Neuronal stem cell (in vitro differentiated cells): ENCODE results near the gene PLCH1.
"Not testable (repeated sequence)": the region's sequence is repeated elsewhere in the genome, so short reads cannot be mapped to it uniquely, and the experiment has no call there.

ENCODE experiments used
- DNase-seq: peaks from one replicate; pipeline ENCODE4 v3.0.0-alpha.2; 2013; ENCODE audit warnings: low spot score
- H2AFZ ChIP-seq: one replicate; pipeline ENCODE4 v1.6.1; 2013; ENCODE audit warnings: mild to moderate bottlenecking, low read length, inconsistent platforms
- H2AK5ac ChIP-seq: 2 replicates; pipeline ENCODE4 v1.6.1; 2013; ENCODE audit warnings: low read depth, mild to moderate bottlenecking, inconsistent platforms, low read length, moderate library complexity, mixed read lengths
- H2BK120ac ChIP-seq: 2 replicates; pipeline ENCODE4 v1.6.1; 2013; ENCODE audit warnings: low read depth, mild to moderate bottlenecking, inconsistent platforms, low read length, moderate library complexity, mixed read lengths
- H2BK12ac ChIP-seq: one replicate; pipeline ENCODE4 v1.6.1; 2013; ENCODE audit warnings: low read length, inconsistent platforms
- H2BK15ac ChIP-seq: 2 replicates; pipeline ENCODE4 v1.6.1; 2013; ENCODE audit warnings: mild to moderate bottlenecking, low read length, inconsistent platforms, mixed read lengths
- H2BK5ac ChIP-seq: one replicate; pipeline ENCODE4 v1.6.1; 2013; ENCODE audit warnings: inconsistent platforms, mild to moderate bottlenecking, low read length, moderate library complexity
- H3K14ac ChIP-seq: one replicate; pipeline ENCODE4 v1.6.1; 2013; ENCODE audit warnings: low read length, inconsistent platforms
- H3K18ac ChIP-seq: 2 replicates; pipeline ENCODE4 v1.6.1; 2013; ENCODE audit warnings: low read length, inconsistent platforms
- H3K23ac ChIP-seq: 2 replicates; pipeline ENCODE4 v1.6.1; 2013; ENCODE audit warnings: low read depth, mild to moderate bottlenecking, mixed read lengths, low read length, inconsistent platforms; ENCODE audit not compliant: poor library complexity
- H3K27ac ChIP-seq: replicated peaks from 3 replicates; pipeline ENCODE4 v1.5.1; 2013; ENCODE audit warnings: low read length, inconsistent platforms
- H3K27me3 ChIP-seq, 3 experiments: 2 replicates each; pipeline ENCODE4 v1.6.1; 2013; ENCODE audit warnings: low read length in 3 of 3, mild to moderate bottlenecking in 2 of 3, inconsistent platforms in 1 of 3, low read depth in 1 of 3, mixed read lengths in 1 of 3, moderate library complexity in 1 of 3; ENCODE audit not compliant: control insufficient read depth in 3 of 3, insufficient read depth in 3 of 3
- H3K36me3 ChIP-seq, 2 donors: replicated peaks in 1 of 2; 2 replicates each; pipeline ENCODE4 v1.6.1; 2013; ENCODE audit warnings: low read length in 2 of 2; ENCODE audit not compliant: control insufficient read depth in 2 of 2, insufficient read depth in 2 of 2
- H3K4ac ChIP-seq: 2 replicates; pipeline ENCODE4 v1.6.1; 2013; ENCODE audit warnings: inconsistent platforms, mild to moderate bottlenecking, low read length, moderate library complexity
- H3K4me1 ChIP-seq, 2 donors: 1 replicate in 1 of 2; 2 replicates in 1 of 2; pipeline ENCODE4 v1.6.1; 2013; ENCODE audit warnings: low read length in 2 of 2, low read depth in 1 of 2; ENCODE audit not compliant: control insufficient read depth in 2 of 2, insufficient read depth in 1 of 2
- H3K4me2 ChIP-seq: one replicate; pipeline ENCODE4 v1.6.1; 2013; ENCODE audit warnings: mild to moderate bottlenecking, low read length, inconsistent platforms; ENCODE audit not compliant: insufficient read depth, poor library complexity, severe bottlenecking
- H3K4me3 ChIP-seq, 2 donors: 2 replicates each; pipeline ENCODE4 v1.5.1; 2013; ENCODE audit warnings: low read length in 2 of 2, mild to moderate bottlenecking in 2 of 2, inconsistent platforms in 1 of 2, moderate library complexity in 1 of 2
- H3K79me1 ChIP-seq: one replicate; pipeline ENCODE4 v1.6.1; 2013; ENCODE audit warnings: low read depth, mild to moderate bottlenecking, inconsistent platforms, low read length, moderate library complexity
- H3K9ac ChIP-seq: one replicate; pipeline ENCODE4 v1.6.1; 2013; ENCODE audit warnings: mild to moderate bottlenecking, low read depth, low read length, inconsistent platforms; ENCODE audit not compliant: poor library complexity
- H3K9me3 ChIP-seq, 2 donors: replicated peaks in 1 of 2; 2 replicates each; pipeline versions ENCODE3 to v1.6.1; 2013; ENCODE audit warnings: low read length in 2 of 2, mild to moderate bottlenecking in 2 of 2, inconsistent platforms in 1 of 2, low read depth in 1 of 2, mixed read lengths in 1 of 2, moderate library complexity in 1 of 2; ENCODE audit not compliant: control insufficient read depth in 2 of 2, insufficient read depth in 1 of 2
- H4K8ac ChIP-seq: one replicate; pipeline ENCODE4 v1.6.1; 2013; ENCODE audit warnings: low read depth, mild to moderate bottlenecking, inconsistent platforms, low read length, moderate library complexity
- H4K91ac ChIP-seq: one replicate; pipeline ENCODE4 v1.6.1; 2013; ENCODE audit warnings: low read length, low read depth, mild to moderate bottlenecking, inconsistent platforms; ENCODE audit not compliant: poor library complexity
- WGBS, 2 donors: extraction: QIAGEN DNeasy Blood & Tissue Kit; methylation state at CpG; one replicate each; pipeline ENCODE4 v1.1.7; 2013; ENCODE audit warnings: missing lambda C conversion rate in 2 of 2, mixed read lengths in 1 of 2; ENCODE audit not compliant: insufficient read length in 2 of 2, insufficient replicate concordance in 1 of 2; ENCODE audit errors: extremely low coverage in 2 of 2; 5-methylcytosine and 5-hydroxymethylcytosine counted together

The PLCH1 gene

GRCh38 chr3:155620552-155620951, 124.3 kb downstream of the PLCH1 start:
- not testable (repeated sequence) for H3K79me1 ChIP-seq, H4K91ac ChIP-seq, DNase-seq, H3K27me3 ChIP-seq, H2BK12ac ChIP-seq, H4K8ac ChIP-seq, H3K4me2 ChIP-seq, H2BK5ac ChIP-seq, H3K27ac ChIP-seq, H3K4ac ChIP-seq, H2AK5ac ChIP-seq, H2BK120ac ChIP-seq, H3K9ac ChIP-seq, H3K18ac ChIP-seq, H3K4me3 ChIP-seq, H3K23ac ChIP-seq, H2AFZ ChIP-seq, H3K14ac ChIP-seq, H2BK15ac ChIP-seq
- WGBS, 2 donors = no CpG with 5 or more reads among the region's 5 CpGs
- Histone ChIP-seq H3K9me3 (peaks cover 0 to 45% of the 10 kb centered on the region in 2 donors), H3K36me3 (peaks cover 0 to 11% of the 10 kb centered on the region in 2 donors), H3K4me1 (peaks cover 6 to 18% of the 10 kb centered on the region in 2 donors)

GRCh38 chr3:155619118-155619915, 125.6 kb downstream of the PLCH1 start:
- Histone ChIP-seq H2BK12ac (no peak overlapping the region), H3K27me3 (no peaks in the 10 kb centered on the region), H3K4ac (no peak overlapping the region), H3K9ac (no peak overlapping the region), H3K27ac (peak overlapping the region; percentile 15), H3K4me3 (no peak overlapping the region), H3K79me1 (no peaks in the 10 kb centered on the region), H2BK120ac (no peak overlapping the region), H4K8ac (no peak overlapping the region), H2AFZ (no peak overlapping the region), H3K14ac (no peak overlapping the region), H2BK15ac (no peak overlapping the region), H4K91ac (no peak overlapping the region), H3K4me2 (no peak overlapping the region), H2AK5ac (no peak overlapping the region), H3K4me1 (peaks cover 6 to 18% of the 10 kb centered on the region in 2 donors), H3K36me3 (peaks cover 0 to 11% of the 10 kb centered on the region in 2 donors), H3K18ac (no peak overlapping the region), H3K23ac (no peak overlapping the region), H3K9me3 (peaks cover 0 to 48% of the 10 kb centered on the region in 2 donors), H2BK5ac (no peak overlapping the region)
- DNase-seq = peak; percentile 14

GRCh38 chr3:155618543-155618942, 126.3 kb downstream of the PLCH1 start:
- H3K4me1 ChIP-seq = peaks cover 6 to 18% of the 10 kb centered on the region in 2 donors
- H3K27ac ChIP-seq = no peak overlapping the region
- H4K8ac ChIP-seq = no peak overlapping the region
- no peak overlapping the region for H3K23ac ChIP-seq
- no peak overlapping the region for H3K18ac ChIP-seq
- no peak overlapping the region for H3K4me3 ChIP-seq
- H2BK5ac ChIP-seq = no peak overlapping the region
- no peak overlapping the region for H2BK12ac ChIP-seq
- DNase-seq = no peak
- no peaks in the 10 kb centered on the region for H3K79me1 ChIP-seq
- no peak overlapping the region for H2BK120ac ChIP-seq
- no peak overlapping the region for H3K4ac ChIP-seq
- H3K9me3 ChIP-seq = peaks cover 0 to 56% of the 10 kb centered on the region in 2 donors
- no peak overlapping the region for H2BK15ac ChIP-seq
- no peak overlapping the region for H3K4me2 ChIP-seq
- no peak overlapping the region for H3K9ac ChIP-seq
- H3K27me3 ChIP-seq = no peaks in the 10 kb centered on the region
- H4K91ac ChIP-seq = no peak overlapping the region
- no peak overlapping the region for H3K14ac ChIP-seq
- no peak overlapping the region for H2AFZ ChIP-seq
- H2AK5ac ChIP-seq = no peak overlapping the region
- peaks cover 0 to 11% of the 10 kb centered on the region in 2 donors for H3K36me3 ChIP-seq

GRCh38 chr3:155617346-155617925, 127.4 kb downstream of the PLCH1 start:
- Histone ChIP-seq H3K27ac (no peak overlapping the region), H2BK5ac (no peak overlapping the region), H2BK120ac (no peak overlapping the region), H2AFZ (no peak overlapping the region), H2BK12ac (no peak overlapping the region), H3K4me1 (peaks cover 6 to 18% of the 10 kb centered on the region in 2 donors), H3K9me3 (peaks cover 0 to 66% of the 10 kb centered on the region in 2 donors), H3K79me1 (no peaks in the 10 kb centered on the region), H2BK15ac (no peak overlapping the region), H3K4me3 (no peak overlapping the region), H3K36me3 (peaks cover 0 to 11% of the 10 kb centered on the region in 2 donors), H3K9ac (no peak overlapping the region), H3K4ac (no peak overlapping the region), H3K4me2 (no peak overlapping the region), H4K91ac (no peak overlapping the region), H4K8ac (no peak overlapping the region), H3K14ac (no peak overlapping the region), H3K18ac (no peak overlapping the region), H2AK5ac (no peak overlapping the region), H3K27me3 (no peaks in the 10 kb centered on the region), H3K23ac (no peak overlapping the region)
- DNase-seq = no peak
- WGBS, 2 donors = no CpG with 5 or more reads among the region's 1 CpG
